Peyer's patch (tissue), 4 donors: ENCODE measurements around the gene PEX11G.

Source experiments
- POLR2A ChIP-seq, 2 donors: fragments of 450-650 bp; IDR thresholded peaks; one replicate each; pipeline ENCODE4 v1.5.1; 2017; ENCODE audit warnings: antibody characterized with exemption in 2 of 2, mild to moderate bottlenecking in 2 of 2, moderate library complexity in 2 of 2
- TF ChIP-seq, protein P1 (sequence below), 6 experiments: fragments of 450-650 bp in 4 of 6; fragments of 200-600 bp in 2 of 6; sonication (generic) in 1 of 6; IDR thresholded peaks; one replicate each; pipeline ENCODE4 v1.5.1; 2017 to 2019; ENCODE audit warnings: antibody characterized with exemption in 6 of 6, mild to moderate bottlenecking in 3 of 6, moderate library complexity in 1 of 6

- TF ChIP-seq, protein P1, sequence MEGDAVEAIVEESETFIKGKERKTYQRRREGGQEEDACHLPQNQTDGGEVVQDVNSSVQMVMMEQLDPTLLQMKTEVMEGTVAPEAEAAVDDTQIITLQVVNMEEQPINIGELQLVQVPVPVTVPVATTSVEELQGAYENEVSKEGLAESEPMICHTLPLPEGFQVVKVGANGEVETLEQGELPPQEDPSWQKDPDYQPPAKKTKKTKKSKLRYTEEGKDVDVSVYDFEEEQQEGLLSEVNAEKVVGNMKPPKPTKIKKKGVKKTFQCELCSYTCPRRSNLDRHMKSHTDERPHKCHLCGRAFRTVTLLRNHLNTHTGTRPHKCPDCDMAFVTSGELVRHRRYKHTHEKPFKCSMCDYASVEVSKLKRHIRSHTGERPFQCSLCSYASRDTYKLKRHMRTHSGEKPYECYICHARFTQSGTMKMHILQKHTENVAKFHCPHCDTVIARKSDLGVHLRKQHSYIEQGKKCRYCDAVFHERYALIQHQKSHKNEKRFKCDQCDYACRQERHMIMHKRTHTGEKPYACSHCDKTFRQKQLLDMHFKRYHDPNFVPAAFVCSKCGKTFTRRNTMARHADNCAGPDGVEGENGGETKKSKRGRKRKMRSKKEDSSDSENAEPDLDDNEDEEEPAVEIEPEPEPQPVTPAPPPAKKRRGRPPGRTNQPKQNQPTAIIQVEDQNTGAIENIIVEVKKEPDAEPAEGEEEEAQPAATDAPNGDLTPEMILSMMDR (IDR thresholded peaks at IDR 0.05): no peak
- TF ChIP-seq POLR2A (IDR thresholded peaks at IDR 0.05): no peak
Measured at GRCh38 chr19:7470540-7471305, 18.1 kb downstream of the PEX11G start.
